Large intestine (tissue), 3 donors: Measurements from ENCODE around the gene DOCK9. TPM values are rescaled to one million over a fixed set of nuclear protein-coding genes. Genes with fewer than 3 reads are reported as not detected.

Experiments
- DNase-seq, 2 donors: peaks; one replicate each; pipeline versions ENCODE4 v3.0.0 to v3.0.0-alpha.2; 2013
- H3K27ac ChIP-seq: one replicate; pipeline ENCODE4 v1.5.1; 2013; ENCODE audit warnings: low read length
- H3K27me3 ChIP-seq: 2 replicates; pipeline ENCODE4 v1.6.1; 2013; ENCODE audit warnings: low read length; ENCODE audit not compliant: control insufficient read depth, insufficient read depth
- H3K36me3 ChIP-seq: 2 replicates; pipeline ENCODE4 v1.6.1; 2013; ENCODE audit warnings: low read length; ENCODE audit not compliant: control insufficient read depth, insufficient read depth
- H3K4me1 ChIP-seq: one replicate; pipeline ENCODE4 v1.6.1; 2013; ENCODE audit warnings: low read length; ENCODE audit not compliant: control insufficient read depth, insufficient read depth
- H3K4me3 ChIP-seq: one replicate; pipeline ENCODE4 v1.5.1; 2013; ENCODE audit warnings: low read length
- H3K9me3 ChIP-seq: one replicate; pipeline ENCODE4 v1.6.1; 2013; ENCODE audit warnings: mild to moderate bottlenecking, low read depth, low read length, moderate library complexity; ENCODE audit not compliant: control insufficient read depth
- WGBS: methylation state at CpG from one replicate; pipeline ENCODE4 v1.1.5; 2013; ENCODE audit warnings: low lambda C conversion rate; ENCODE audit not compliant: insufficient coverage; 5-methylcytosine and 5-hydroxymethylcytosine counted together
- polyA plus RNA-seq: library from polyadenylated mRNA; unstranded; fragments of 120-200 nt; gene quantifications from one replicate; pipeline ENCODE4 v1.2.1, GENCODE V29; 2013

The DOCK9 gene
- polyA plus RNA-seq, 1 donor, result 103 TPM

DNA sequence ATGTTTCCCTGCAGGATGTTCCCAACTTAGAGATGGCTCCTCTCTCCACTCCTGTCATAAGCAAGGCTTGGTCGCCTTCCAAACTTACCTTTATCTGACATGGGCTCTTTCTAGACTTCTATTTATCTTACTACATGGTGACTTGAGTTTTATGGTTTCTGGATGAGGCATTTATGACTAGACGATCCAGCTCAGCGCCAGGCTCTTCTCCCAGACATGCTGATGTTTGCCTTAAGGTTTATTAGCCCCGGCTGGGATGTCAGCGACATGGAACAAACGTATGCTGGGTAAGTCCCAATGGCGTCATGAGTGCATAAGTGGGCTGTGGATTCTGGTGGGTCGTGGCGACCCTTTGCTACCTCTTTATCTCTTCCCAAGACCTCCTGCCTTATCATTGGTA, 185.5 kb downstream of the DOCK9 start:
- Histone ChIP-seq H3K4me1 (peaks cover 8% of the 10 kb centered on the region), H3K27ac (peak overlapping the region; percentile 72), H3K4me3 (no peak overlapping the region), H3K36me3 (peaks cover 32% of the 10 kb centered on the region), H3K9me3 (no peaks in the 10 kb centered on the region), H3K27me3 (no peaks in the 10 kb centered on the region)
- no CpG with 5 or more reads among the region's 9 CpGs for WGBS
- peak; percentile 70 to 86 for DNase-seq

DNA sequence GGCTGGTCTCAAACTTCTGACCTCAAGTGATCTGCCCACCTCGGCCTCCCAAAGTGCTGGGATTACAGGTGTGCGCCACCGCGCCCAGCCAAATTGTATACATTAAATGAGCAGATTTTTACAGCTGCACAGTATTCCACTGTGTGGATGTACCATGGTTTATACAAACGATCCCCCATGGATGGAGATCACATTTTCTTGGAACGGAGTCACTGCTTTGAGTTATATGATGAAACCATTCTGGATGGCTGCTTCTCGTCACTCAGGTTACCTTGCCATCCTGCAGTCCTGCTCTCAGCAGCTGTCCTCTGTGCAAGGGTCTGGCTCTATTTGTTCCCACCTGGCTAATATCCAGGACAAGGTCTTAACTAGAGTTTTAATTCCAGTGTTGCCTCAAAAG, 186.3 kb downstream of the DOCK9 start:
- H3K27me3 ChIP-seq, result no peaks in the 10 kb centered on the region
- DNase-seq, result no peak
- peaks cover 25% of the 10 kb centered on the region for H3K36me3 ChIP-seq
- no peaks in the 10 kb centered on the region for H3K9me3 ChIP-seq
- peak overlapping the region; percentile 72 for H3K27ac ChIP-seq
- H3K4me3 ChIP-seq, result no peak overlapping the region
- peaks cover 8% of the 10 kb centered on the region for H3K4me1 ChIP-seq
- no CpG with 5 or more reads among the region's 7 CpGs for WGBS

DNA sequence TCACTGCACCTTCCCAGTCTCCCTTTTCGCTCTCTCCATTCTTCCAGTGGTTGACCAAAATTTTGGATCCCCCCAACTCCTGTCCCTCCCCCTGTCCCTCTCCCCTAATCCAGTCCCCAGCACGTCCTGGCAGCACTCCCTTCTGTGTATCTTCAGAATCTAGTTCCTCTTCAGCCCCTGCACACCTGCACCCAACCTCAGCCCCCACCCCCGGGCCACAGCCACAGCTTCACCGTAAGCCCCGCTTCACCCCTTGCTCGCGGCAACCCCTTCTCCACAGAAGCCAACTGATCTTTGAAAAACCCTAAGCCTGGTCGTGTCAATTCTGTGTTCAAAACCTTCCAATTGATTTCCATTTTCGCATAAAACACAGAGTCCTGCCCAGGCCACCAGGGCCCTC, 189.9 kb downstream of the DOCK9 start:
- peaks cover 31% of the 10 kb centered on the region for H3K4me1 ChIP-seq
- DNase-seq, result no peak
- WGBS, result 93% methylated on average over 5 of the region's 9 CpGs
- no peaks in the 10 kb centered on the region for H3K27me3 ChIP-seq
- H3K4me3 ChIP-seq, result no peak overlapping the region
- H3K27ac ChIP-seq, result no peak overlapping the region
- H3K36me3 ChIP-seq, result no peaks in the 10 kb centered on the region
- no peaks in the 10 kb centered on the region for H3K9me3 ChIP-seq

DNA sequence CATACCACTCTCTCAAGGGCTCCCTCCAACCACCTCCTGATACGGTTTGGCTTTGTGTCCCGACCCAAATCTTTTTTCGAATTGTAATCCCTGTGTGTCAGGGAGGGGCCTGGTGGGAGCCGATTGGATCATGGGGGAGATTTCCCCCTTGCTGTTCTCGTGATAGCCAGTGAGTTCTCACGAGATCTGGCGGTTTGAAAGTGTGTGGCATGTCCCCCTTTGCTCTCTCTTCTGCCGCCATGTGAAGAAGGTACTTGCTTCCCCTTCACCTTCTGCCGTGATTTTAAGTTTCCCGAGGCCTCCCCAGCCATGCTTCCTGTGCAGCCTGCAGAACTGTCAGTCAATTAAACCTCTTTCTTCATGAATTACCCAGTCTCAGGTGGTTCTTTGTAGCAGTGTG, 190.7 kb downstream of the DOCK9 start:
- no peak for DNase-seq
- 100% methylated on average over 2 of the region's 10 CpGs for WGBS
- no peaks in the 10 kb centered on the region for H3K9me3 ChIP-seq
- H3K27me3 ChIP-seq, result no peaks in the 10 kb centered on the region
- no peak overlapping the region for H3K27ac ChIP-seq
- H3K4me3 ChIP-seq, result no peak overlapping the region
- H3K36me3 ChIP-seq, result no peaks in the 10 kb centered on the region
- H3K4me1 ChIP-seq, result peaks cover 26% of the 10 kb centered on the region

DNA sequence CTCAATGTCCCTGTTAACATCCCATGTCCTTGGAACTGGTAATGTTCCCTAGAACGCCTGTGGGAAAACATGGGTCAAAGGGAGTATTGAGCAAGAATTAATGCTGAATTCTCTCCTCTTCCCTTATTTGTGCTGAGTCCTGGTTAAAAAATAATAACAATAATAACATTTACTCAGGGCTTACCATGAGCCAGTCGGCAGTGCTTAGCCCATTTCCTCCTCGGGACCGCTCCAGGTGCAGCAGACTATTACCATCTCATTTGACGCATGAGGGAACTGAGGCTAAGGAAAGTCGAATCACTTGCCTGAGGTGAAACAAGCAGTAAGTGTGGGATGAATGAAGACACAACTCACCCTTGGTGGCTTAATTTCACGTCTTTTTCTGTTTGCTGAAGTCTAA, 191.8 kb downstream of the DOCK9 start:
- no peaks in the 10 kb centered on the region for H3K9me3 ChIP-seq
- peaks cover 23% of the 10 kb centered on the region for H3K4me1 ChIP-seq
- peak overlapping the region; percentile 26 for H3K27ac ChIP-seq
- no peaks in the 10 kb centered on the region for H3K27me3 ChIP-seq
- H3K36me3 ChIP-seq, result no peaks in the 10 kb centered on the region
- 63% methylated on average over 1 of the region's 7 CpGs for WGBS
- H3K4me3 ChIP-seq, result no peak overlapping the region
- peak in 1 of 2 donors; percentile 43 for DNase-seq

DNA sequence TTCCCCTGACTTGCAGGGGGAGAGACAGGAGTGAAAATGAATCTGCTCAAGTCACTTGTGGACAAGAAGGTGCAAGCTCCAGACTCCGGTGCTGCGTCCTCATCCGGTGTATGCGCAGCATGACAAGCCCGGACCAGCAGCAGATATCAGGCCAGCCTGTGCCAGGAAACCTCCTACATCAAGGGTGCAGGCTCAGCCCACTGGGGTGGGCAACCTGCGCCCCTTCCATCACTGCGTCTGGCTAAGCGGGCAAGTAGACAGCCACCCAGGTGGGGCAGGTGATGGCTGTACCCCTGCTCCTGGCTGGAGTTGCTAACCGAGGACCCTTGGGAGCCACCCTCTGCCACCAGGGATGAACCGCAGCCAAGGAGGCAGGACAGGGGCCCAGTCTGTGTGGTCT, 192.5 kb downstream of the DOCK9 start:
- Histone ChIP-seq H3K4me1 (peaks cover 23% of the 10 kb centered on the region), H3K27me3 (no peaks in the 10 kb centered on the region), H3K9me3 (no peaks in the 10 kb centered on the region), H3K36me3 (no peaks in the 10 kb centered on the region), H3K4me3 (no peak overlapping the region), H3K27ac (peak overlapping the region; percentile 60)
- DNase-seq, result no peak
- WGBS, result no CpG with 5 or more reads among the region's 10 CpGs

DNA sequence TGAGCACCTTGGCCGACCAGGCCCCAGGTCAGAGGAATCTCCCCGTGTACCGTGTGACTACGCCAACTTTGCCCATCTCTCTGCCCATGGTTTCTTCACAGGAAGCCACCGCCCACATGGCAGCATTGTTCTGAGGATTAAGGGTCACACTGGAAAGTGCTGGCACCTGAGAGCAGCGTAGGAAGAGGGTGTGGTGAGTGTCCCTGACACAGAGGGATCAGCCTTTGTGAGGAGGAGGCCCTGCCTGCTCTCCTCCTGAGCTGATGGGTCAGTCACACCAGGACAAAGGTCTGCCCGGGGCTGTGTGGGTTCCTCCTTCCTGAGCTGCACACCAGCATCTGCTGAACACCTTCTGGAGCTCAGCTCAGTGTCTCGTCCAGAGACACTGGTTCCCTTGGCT, 193.2 kb downstream of the DOCK9 start:
- peak; percentile 84 to 88 for DNase-seq
- WGBS, result no CpG with 5 or more reads among the region's 8 CpGs
- Histone ChIP-seq H3K9me3 (no peaks in the 10 kb centered on the region), H3K36me3 (no peaks in the 10 kb centered on the region), H3K27ac (peak overlapping the region; percentile 71), H3K4me1 (peaks cover 23% of the 10 kb centered on the region), H3K4me3 (no peak overlapping the region), H3K27me3 (no peaks in the 10 kb centered on the region)

DNA sequence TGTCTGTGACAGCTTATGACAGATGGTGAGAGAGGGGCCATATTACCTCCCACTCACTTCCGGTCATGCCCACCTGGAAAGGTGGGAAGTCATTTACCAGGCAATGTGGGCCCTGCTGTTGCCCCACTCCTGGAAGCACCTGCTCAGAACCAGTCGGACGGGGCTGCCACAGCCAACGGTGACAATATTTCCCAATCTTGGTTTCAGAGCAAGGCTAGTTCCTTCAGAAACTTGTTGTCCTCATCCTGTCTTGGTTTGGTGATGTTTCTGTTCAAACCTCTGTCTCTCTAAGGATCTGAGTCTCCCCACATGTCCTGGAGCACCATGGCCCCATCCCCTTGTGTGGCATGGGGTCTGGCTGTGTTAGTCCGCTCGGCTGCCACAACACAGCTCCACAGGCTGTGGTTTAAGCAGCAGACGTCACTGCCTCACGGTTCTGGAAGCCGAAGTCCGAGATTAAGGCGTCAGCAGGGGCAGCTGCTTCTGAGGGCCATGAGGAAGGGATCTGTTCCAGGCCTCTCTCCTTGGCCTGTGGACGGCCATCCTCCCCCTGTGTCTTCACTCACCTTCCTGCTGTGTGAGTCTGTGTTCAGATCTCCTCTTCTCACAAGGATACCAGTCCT, 193.9 kb downstream of the DOCK9 start:
- H3K4me3 ChIP-seq, result no peak overlapping the region
- H3K27me3 ChIP-seq, result no peaks in the 10 kb centered on the region
- H3K9me3 ChIP-seq, result no peaks in the 10 kb centered on the region
- peak overlapping the region; percentile 71 for H3K27ac ChIP-seq
- WGBS, result no CpG with 5 or more reads among the region's 12 CpGs
- H3K4me1 ChIP-seq, result peaks cover 23% of the 10 kb centered on the region
- no peaks in the 10 kb centered on the region for H3K36me3 ChIP-seq
- DNase-seq, result no peak

DNA sequence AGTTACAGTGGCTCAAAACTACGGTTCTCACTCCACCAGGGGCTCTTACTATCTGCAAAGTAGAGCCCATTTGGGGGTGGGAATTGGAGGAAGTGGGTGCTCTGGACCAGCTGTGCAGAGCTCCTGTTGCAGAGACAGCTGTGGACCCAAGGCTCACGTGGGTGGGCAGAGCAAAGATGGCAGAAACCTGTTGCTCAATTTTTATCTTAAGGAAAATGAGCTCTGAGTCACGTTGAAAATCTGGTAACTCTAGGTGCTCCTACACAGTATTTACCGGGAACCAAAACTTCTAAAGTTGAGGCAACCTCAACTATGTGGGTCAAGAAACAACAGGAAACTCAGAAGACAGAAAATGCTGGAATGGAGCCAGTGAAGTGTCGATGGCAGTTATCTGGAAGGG, 195.2 kb downstream of the DOCK9 start:
- no peaks in the 10 kb centered on the region for H3K9me3 ChIP-seq
- H3K4me1 ChIP-seq, result peaks cover 23% of the 10 kb centered on the region
- no CpG with 5 or more reads among the region's 5 CpGs for WGBS
- H3K4me3 ChIP-seq, result no peak overlapping the region
- DNase-seq, result no peak
- H3K27ac ChIP-seq, result no peak overlapping the region
- no peaks in the 10 kb centered on the region for H3K36me3 ChIP-seq
- no peaks in the 10 kb centered on the region for H3K27me3 ChIP-seq

DNA sequence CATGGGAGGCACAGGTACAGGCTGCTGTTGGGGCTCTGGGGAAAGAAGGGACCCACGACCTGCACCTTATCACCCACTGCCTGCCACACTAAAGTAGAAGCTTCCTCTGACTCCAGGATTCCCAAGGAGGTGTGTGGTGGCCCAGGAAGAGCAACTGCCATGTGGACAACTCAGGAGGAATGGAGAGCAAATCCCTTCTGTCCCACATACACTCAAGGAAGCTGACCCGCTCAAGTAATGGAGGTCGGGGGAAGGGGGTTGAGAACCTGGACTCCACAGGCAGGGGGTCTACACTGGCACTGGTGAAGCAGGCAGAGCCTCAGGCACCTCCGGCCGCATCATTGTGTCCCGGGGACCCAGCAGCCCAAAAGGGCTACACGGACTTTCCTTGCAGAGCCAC, 196.0 kb downstream of the DOCK9 start:
- no CpG with 5 or more reads among the region's 7 CpGs for WGBS

DNA sequence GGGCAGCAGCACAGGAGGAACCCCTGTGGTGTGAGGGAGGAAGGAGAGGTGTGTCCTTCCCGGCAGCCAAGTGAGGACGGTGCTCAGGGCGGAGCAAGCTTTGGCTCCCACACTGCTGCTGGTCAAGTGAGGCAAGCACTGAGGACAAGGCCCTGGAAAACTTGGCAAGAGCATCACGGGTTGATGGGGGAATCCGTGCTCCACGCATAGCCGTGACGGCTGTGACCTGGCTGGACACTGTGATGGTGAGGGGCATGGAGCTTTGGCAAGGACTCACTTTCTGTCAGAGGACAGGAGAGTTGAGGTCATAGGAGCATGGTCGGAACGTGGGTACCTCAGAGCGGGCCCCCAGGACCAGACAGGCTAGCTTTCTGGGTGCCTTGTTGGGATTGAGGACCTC, 196.4 kb downstream of the DOCK9 start:
- Histone ChIP-seq H3K4me3 (no peak overlapping the region), H3K27ac (no peak overlapping the region), H3K36me3 (no peaks in the 10 kb centered on the region), H3K9me3 (no peaks in the 10 kb centered on the region), H3K27me3 (no peaks in the 10 kb centered on the region), H3K4me1 (peaks cover 29% of the 10 kb centered on the region)
- no CpG with 5 or more reads among the region's 11 CpGs for WGBS
- no peak for DNase-seq

More for the DNA sequence above, 196.0 kb downstream of the DOCK9 start:
- H3K4me1 ChIP-seq, result peaks cover 25% of the 10 kb centered on the region
- no peaks in the 10 kb centered on the region for H3K36me3 ChIP-seq
- no peaks in the 10 kb centered on the region for H3K27me3 ChIP-seq
- no peak for DNase-seq
- no peak overlapping the region for H3K4me3 ChIP-seq
- no peak overlapping the region for H3K27ac ChIP-seq
- no peaks in the 10 kb centered on the region for H3K9me3 ChIP-seq
